Kidney capillary endothelial cell (primary cell): ENCODE data around the gene SGMS1.

Source experiments
- DNase-seq: peaks from one replicate; pipeline ENCODE4 v3.0.0-alpha.2; 2018; ENCODE audit warnings: low spot score

SGMS1 gene

GRCh38 chr10:50610368-50610767, 13.4 kb downstream of the SGMS1 start:
- DNase-seq = no peak

- DNase-seq = no peak
These were observed 16.3 kb downstream of the SGMS1 start for GRCh38 chr10:50607356-50607925.

- DNase-seq = no peak
These were observed 17.8 kb downstream of the SGMS1 start for GRCh38 chr10:50605951-50606270.

- DNase-seq = no peak
These were observed 18.3 kb downstream of the SGMS1 start for GRCh38 chr10:50605269-50605950.

- no peak for DNase-seq
These were observed 18.9 kb downstream of the SGMS1 start for GRCh38 chr10:50604809-50605208.

- DNase-seq = no peak
These were observed 19.6 kb downstream of the SGMS1 start for GRCh38 chr10:50604049-50604640.

- no peak for DNase-seq
These were observed 20.5 kb downstream of the SGMS1 start for GRCh38 chr10:50603151-50603850.

- DNase-seq = no peak
These were observed 21.8 kb downstream of the SGMS1 start for GRCh38 chr10:50601974-50602373.

- DNase-seq = peak; percentile 51
These were observed 22.8 kb downstream of the SGMS1 start for GRCh38 chr10:50600831-50601477.

GRCh38 chr10:50600286-50600685, 23.5 kb downstream of the SGMS1 start:
- DNase-seq = no peak

- DNase-seq = no peak
These were observed 26.9 kb downstream of the SGMS1 start for GRCh38 chr10:50596897-50597296.

GRCh38 chr10:50596456-50596855, 27.3 kb downstream of the SGMS1 start:
- no peak for DNase-seq

- no peak for DNase-seq
These were observed 28.0 kb downstream of the SGMS1 start for GRCh38 chr10:50595785-50596184.

- no peak for DNase-seq
These were observed 30.0 kb downstream of the SGMS1 start for GRCh38 chr10:50593523-50594376.

- no peak for DNase-seq
These were observed 30.8 kb downstream of the SGMS1 start for GRCh38 chr10:50592961-50593418.

GRCh38 chr10:50590935-50591334, 32.8 kb downstream of the SGMS1 start:
- no peak for DNase-seq

GRCh38 chr10:50586740-50587088, 37.0 kb downstream of the SGMS1 start:
- DNase-seq = no peak

GRCh38 chr10:50585921-50586739, 37.6 kb downstream of the SGMS1 start:
- DNase-seq = peak; percentile 52

GRCh38 chr10:50582766-50583762, 40.7 kb downstream of the SGMS1 start:
- DNase-seq = no peak

- DNase-seq = no peak
These were observed 41.7 kb downstream of the SGMS1 start for GRCh38 chr10:50582046-50582445.
